ENCODE data around the gene IGSF6.

DNA sequence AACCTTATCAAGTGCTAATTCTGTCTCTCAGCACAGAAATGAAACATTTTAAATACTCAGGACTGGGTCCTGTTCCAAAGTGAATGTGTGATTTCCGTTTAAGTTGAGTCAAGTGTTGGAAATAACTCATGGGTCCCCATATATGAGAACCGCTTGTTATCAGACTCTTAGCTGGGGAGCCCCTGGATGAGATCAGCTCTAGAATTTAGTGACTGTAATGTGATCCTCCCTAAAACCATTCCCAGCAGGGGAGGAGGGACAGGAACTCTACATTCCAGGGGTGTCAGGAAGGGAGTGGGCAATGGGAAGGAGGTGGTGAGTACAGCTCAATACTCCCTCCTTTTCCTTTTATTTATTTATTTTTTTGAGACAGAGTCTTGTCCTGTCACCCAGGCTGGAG, 48.9 kb upstream of the IGSF6 start:
- TF ChIP-seq TAF1 (IDR thresholded peaks at IDR 0.05; ENCODE audit: borderline replicate concordance, insufficient read depth, low read length) (no peak), POLR2AphosphoS5 (IDR thresholded peaks at IDR 0.05; ENCODE audit: low read depth, low read length) (no peak), SIN3A (IDR thresholded peaks at IDR 0.05; ENCODE audit: borderline replicate concordance, insufficient read depth, low read length) (no peak)
- TF ChIP-seq, protein P1, sequence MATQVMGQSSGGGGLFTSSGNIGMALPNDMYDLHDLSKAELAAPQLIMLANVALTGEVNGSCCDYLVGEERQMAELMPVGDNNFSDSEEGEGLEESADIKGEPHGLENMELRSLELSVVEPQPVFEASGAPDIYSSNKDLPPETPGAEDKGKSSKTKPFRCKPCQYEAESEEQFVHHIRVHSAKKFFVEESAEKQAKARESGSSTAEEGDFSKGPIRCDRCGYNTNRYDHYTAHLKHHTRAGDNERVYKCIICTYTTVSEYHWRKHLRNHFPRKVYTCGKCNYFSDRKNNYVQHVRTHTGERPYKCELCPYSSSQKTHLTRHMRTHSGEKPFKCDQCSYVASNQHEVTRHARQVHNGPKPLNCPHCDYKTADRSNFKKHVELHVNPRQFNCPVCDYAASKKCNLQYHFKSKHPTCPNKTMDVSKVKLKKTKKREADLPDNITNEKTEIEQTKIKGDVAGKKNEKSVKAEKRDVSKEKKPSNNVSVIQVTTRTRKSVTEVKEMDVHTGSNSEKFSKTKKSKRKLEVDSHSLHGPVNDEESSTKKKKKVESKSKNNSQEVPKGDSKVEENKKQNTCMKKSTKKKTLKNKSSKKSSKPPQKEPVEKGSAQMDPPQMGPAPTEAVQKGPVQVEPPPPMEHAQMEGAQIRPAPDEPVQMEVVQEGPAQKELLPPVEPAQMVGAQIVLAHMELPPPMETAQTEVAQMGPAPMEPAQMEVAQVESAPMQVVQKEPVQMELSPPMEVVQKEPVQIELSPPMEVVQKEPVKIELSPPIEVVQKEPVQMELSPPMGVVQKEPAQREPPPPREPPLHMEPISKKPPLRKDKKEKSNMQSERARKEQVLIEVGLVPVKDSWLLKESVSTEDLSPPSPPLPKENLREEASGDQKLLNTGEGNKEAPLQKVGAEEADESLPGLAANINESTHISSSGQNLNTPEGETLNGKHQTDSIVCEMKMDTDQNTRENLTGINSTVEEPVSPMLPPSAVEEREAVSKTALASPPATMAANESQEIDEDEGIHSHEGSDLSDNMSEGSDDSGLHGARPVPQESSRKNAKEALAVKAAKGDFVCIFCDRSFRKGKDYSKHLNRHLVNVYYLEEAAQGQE (IDR thresholded peaks at IDR 0.05; ENCODE audit: insufficient read depth in 1 of 2, low read depth in 2 of 2, low read length in 2 of 2): no peak

Measured in PFSK-1 (cell line).